Stimulated activated CD4-positive, alpha-beta T cell treated with anti-CD3 and anti-CD28 coated beads, TNF-alpha, amount 100 ng/mL, for 24 hours (primary cell): Measurements from ENCODE around the gene ZDHHC24.

Source experiments
- DNase-seq, 3 experiments: peaks; one replicate each; pipeline ENCODE4 v3.0.0-alpha.2; 2020; ENCODE audit warnings: low read depth in 3 of 3

Gene ZDHHC24

GRCh38 chr11:66494935-66495334 is 50.9 kb downstream of the ZDHHC24 start:
- no peak for DNase-seq

GRCh38 chr11:66494458-66494857 is 51.4 kb downstream of the ZDHHC24 start:
- no peak for DNase-seq

GRCh38 chr11:66493130-66493529 is 52.7 kb downstream of the ZDHHC24 start:
- DNase-seq, result no peak

GRCh38 chr11:66492161-66492865 is 53.5 kb downstream of the ZDHHC24 start:
- no peak for DNase-seq

GRCh38 chr11:66491315-66491935 is 54.4 kb downstream of the ZDHHC24 start:
- no peak for DNase-seq

- no peak for DNase-seq
These were observed 56.2 kb downstream of the ZDHHC24 start for GRCh38 chr11:66489636-66490035.

- DNase-seq, result no peak
These were observed 56.9 kb downstream of the ZDHHC24 start for GRCh38 chr11:66488957-66489356.

GRCh38 chr11:66484806-66485380 is 61.0 kb downstream of the ZDHHC24 start:
- no peak for DNase-seq

GRCh38 chr11:66480117-66480938 is 65.5 kb downstream of the ZDHHC24 start, which contains the start of gene DPP3:
DPP3 (plus strand) TSS chr11:66480434; CDS start chr11:66482201, 1,767 bp downstream.
- DNase-seq, result peak; percentile 91 to 96 (median 95)

GRCh38 chr11:66479394-66480116 is 66.3 kb downstream of the ZDHHC24 start:
- no peak for DNase-seq

- DNase-seq, result peak in 1 of 3 experiments; percentile 22
These were observed 67.0 kb downstream of the ZDHHC24 start for GRCh38 chr11:66478729-66479393.

- DNase-seq, result no peak
These were observed 68.3 kb downstream of the ZDHHC24 start for GRCh38 chr11:66477263-66478201.

- DNase-seq, result no peak
These were observed 69.0 kb downstream of the ZDHHC24 start for GRCh38 chr11:66476841-66477251.

- DNase-seq, result no peak
These were observed 69.5 kb downstream of the ZDHHC24 start for GRCh38 chr11:66476173-66476840.

- no peak for DNase-seq
These were observed 70.3 kb downstream of the ZDHHC24 start for GRCh38 chr11:66475349-66476172.

- no peak for DNase-seq
These were observed 72.0 kb downstream of the ZDHHC24 start for GRCh38 chr11:66473608-66474515.

- no peak for DNase-seq
These were observed 72.7 kb downstream of the ZDHHC24 start for GRCh38 chr11:66473167-66473566.
